DMS 273 (cell line): ENCODE results near the gene DIS3L2.
A peak's percentile ranks its signal among the peaks of the same experiment; 100 is the strongest.

ENCODE experiments used
- DNase-seq: peaks from one replicate; lab custom pipeline; 2025; ENCODE audit not compliant: unreplicated experiment; lab: John Stamatoyannopoulos, UW

Gene DIS3L2

DNA sequence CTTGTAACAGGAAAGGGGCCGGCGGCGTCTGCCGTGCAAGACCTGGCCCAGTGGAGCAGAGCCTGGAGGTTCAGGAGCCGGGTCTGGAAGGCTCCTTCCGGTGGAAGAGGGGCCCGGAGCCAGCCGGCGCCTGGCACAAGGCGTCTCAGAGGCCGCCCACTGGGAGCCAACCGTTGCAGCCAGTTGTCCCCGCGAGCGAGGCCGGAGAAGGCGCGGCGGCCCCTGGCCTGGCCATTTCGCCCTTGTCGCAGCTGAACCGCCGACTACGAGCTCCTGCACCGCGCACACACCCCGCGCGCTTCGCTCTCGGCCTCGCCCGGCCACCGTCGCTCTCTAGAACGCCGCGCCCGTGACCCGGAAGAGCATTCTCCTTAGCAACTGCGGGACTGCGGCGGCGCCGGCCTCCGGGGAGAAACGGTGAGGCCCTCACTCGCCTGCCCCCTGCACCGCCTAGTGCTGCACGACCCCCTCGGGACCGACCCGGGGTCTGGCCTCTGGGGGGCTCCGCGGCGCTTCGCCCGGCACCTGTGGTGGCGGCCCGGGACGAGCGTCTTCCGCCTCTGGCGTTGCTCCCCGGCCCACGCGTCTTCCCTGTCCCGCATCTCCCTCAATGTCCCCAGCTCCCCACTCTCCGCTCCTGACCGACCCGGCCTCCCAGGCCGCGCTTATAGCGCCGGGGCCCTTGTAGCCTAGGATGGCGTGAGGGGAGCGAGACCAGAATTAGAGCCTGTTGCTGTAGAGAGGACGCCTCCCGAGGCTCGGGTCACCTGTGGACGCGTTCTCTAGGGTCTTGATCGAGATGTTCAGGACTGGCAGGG lies at the start of gene DIS3L2:
Gene DIS3L2 (plus strand): TSS at position 365 of the 818 bp plus-strand sequence. CDS start 53,215 bp downstream, outside the sequence.
- peak; percentile 91 for DNase-seq

DNA sequence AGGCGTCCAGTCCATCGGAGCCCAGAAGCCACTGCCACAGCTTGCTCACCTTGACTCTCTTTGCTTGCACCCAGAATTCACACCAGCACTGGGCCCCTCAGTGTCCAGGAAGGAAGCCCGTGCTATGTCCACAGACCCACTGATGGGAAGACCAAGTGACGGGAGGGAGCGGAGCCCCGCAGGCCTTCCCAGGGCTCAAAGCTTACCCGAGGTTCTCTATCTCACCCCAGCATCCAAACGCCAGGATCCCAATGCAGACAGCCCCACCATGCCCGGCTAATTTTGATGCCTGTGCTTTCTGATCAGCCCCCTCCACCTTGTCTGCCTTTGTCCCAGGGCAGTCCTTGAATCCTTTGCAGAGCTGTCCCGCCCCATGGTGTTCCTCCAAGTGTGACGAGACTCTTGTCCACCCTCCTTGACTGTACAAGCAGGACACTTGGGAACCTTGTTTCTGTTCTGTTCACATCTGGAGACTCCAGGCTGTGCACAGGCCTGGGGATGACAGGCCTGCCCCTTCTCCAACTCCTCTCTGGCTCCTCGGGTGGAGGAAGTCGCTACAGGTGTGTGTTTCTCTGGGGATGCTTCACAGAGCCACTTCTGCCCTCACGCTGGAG lies 47.3 kb upstream of the DIS3L2 start:
- no peak for DNase-seq

- DNase-seq, result peak; percentile 22
These were observed 44.0 kb upstream of the DIS3L2 start for GRCh38 chr2:231917280-231918066.

DNA sequence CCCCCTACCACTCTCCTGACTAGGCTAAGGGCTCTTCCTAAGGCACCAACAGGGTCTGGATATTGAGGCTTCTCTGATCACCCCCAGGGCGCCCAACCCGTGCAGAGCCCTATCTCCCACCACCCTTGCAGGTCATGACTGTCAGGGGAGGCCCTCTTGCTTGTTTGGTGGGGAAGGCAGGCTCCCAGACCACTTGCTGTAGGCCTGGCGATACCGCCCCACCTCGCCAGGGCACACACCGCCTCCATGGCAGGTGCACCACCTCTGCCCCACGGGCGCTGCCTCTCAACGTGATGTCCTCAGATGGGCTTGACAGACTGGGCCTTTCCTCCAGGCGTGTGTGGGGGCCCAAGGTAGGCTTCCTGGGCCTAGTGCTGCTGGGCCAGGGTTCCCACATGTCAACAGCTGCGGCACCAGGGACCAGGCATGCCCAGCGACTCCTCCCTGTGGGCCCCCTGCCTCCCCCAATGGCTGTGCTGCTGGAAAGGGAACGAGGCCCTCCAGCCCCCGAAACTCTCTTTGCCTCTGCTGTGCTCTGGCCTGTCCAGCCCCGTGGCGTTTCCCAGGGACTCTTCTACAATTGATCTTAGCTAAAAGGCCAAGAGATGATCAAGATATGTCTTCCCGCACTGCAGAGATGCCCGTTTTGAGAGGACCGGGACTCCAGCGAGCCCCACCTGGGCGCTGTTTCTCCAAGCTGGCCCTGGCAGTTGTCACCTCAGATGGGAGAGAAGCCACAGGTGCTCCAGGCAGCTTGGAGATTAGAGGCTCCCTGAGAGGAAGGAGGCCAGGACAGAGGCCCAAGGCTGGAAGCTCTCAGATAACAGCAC lies 42.8 kb upstream of the DIS3L2 start:
- DNase-seq, result no peak

- no peak for DNase-seq
These were observed 42.0 kb upstream of the DIS3L2 start for GRCh38 chr2:231919341-231920035.

GRCh38 chr2:231920366-231920765 lies 41.1 kb upstream of the DIS3L2 start:
- no peak for DNase-seq

- no peak for DNase-seq
These were observed 40.7 kb upstream of the DIS3L2 start for GRCh38 chr2:231920795-231921194.

GRCh38 chr2:231922311-231923009 lies 39.1 kb upstream of the DIS3L2 start:
- no peak for DNase-seq

DNA sequence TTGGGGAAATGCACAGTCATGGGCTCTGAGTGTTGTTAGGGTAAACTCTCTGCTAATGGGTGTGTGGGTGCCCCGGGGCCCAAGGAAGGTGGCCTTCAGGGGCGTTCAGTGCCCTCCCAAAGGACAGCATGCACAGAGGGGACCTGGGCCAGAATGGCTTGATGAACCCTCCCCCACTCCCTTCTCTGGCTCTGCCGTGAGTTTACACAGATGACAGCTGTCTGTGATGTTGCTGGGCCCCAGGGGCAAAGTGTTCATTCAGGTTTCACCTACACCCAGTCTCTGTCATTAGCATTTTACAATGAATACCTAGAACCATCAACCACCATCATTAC lies 38.5 kb upstream of the DIS3L2 start:
- no peak for DNase-seq

- DNase-seq, result no peak
These were observed 37.3 kb upstream of the DIS3L2 start for GRCh38 chr2:231923951-231924888.

DNA sequence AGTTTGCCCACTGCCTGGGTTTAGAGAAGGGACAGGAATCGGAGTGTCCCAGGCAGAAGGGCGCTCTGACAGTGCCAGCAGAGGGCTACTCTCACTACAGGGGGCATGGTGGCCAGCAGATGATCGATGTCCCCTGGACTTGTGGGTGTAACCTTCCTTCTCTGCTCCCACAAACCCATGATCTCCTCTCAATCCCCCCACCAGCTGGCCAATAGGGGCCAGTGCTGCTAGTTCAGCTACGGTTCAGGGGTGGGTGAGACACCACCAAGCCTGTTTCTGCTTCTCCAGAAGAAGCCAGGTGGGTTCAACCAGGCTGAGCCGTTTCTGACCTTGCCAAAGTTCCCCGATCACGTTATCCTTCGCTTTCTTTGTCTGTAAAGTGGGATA lies 36.6 kb upstream of the DIS3L2 start:
- no peak for DNase-seq

- DNase-seq, result peak; percentile 93
These were observed 36.0 kb upstream of the DIS3L2 start for GRCh38 chr2:231925303-231926179.

GRCh38 chr2:231926180-231926741 lies 35.3 kb upstream of the DIS3L2 start, which contains the start of gene NPPC:
Gene NPPC (minus strand): TSS chr2:231926396. CDS start chr2:231926249, 147 bp downstream.
- DNase-seq, result peak; percentile 94

DNA sequence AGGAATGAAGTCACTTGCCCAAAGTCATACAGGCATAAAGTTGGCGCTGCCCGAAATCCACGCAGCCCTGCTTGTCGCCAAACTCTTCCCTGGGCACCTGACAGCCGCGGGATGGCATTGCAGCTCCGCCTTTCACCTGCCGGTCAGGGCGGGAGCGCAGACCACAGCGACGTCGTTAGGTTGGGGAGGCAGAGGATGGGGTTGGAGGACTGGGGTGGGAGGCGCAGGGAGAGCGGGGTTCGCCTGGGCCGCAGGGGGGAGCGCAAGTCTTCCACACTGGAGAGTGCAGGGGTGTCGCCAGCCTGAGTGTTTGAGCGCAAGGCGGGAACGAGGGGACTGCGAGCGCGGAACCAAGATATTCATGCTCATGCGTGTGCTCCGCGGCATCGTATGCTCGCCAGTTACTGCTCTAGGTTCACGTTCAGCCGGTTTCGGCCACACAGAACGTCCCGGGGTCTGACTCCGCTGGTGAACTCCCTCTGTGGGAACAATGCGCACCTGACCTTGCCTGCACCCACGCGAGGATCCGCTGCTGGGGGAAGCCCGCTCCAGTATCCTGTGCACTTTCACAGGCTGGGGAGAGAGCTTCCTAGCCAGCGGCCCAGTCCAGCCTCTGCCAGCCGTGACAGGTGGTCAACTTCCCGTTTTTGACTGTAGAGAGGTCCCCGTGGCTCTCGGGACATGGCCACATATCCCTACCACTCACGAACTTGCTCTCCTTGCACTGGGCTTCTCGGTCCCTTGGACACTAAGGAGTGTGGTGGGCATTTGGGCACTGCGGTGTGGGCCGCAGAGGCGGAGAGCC lies 34.5 kb upstream of the DIS3L2 start:
- DNase-seq, result no peak

DNA sequence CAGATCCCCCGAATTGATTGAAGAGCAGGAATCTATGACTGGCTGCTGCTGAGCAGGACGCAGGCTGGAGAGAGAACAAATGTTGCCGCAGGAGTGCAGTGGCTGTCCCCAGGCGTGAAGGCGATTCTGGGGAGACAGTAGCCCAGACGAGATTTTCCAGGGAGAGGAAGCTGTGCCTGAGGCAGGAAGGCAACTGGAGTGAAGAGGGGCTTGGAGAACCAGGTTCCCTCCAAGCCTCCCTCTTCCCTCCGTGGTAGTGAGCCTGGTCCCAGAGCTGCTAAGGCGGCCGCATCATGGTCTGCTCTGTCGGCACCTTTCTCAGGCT lies 34.0 kb upstream of the DIS3L2 start:
- DNase-seq, result no peak

DNA sequence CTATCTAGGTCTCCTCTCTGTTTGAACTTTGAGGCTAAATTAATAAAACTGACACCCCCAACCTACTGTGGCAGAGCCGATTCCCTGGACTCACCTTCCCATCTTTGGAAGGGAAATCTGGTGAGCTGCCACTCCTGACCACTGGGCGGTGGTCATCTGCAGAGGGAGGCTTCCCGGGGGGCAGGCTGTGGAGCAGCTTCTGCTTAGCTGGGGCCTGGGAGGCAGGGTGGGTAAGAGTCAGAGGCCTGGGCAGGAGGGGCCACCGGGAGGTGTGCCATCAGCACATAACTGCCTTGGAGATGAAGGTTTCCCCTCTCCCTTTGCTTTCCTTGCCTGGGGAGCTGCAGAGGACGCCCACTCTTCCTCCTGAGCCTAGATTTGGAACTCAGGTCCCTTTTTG lies 33.0 kb upstream of the DIS3L2 start:
- DNase-seq, result peak; percentile 31
